ENCODE results near the gene UBXN11. TPM values are rescaled to one million over a fixed set of nuclear protein-coding genes. Genes with fewer than 3 reads are reported as not detected.

The UBXN11 gene
- polyA plus RNA-seq, 4 donors = 36.2 to 48.0 (median 38.8) TPM

Other genes starting within 250 kb of the UBXN11 start
- under 1 TPM; 0.51 to 0.86 (median 0.77) TPM for gene TRIM63, start 239.0 kb downstream of the UBXN11 start, polyA plus RNA-seq (ENCODE audit: insufficient read length in 4 of 4)
- gene PDIK1L, start 194.8 kb downstream of the UBXN11 start, polyA plus RNA-seq (ENCODE audit: insufficient read length in 4 of 4) = 10 to 100 TPM; 17.9 to 23.1 (median 22.2) TPM
- 1 to 10 TPM; 1.2 to 1.7 (median 1.3) TPM for gene FAM110D, start 147.6 kb downstream of the UBXN11 start, polyA plus RNA-seq (ENCODE audit: insufficient read length in 4 of 4)
- under 1 TPM in 1 of 4 donors, not detected in 3; 0.17 TPM for gene C1orf232, start 137.7 kb downstream of the UBXN11 start, polyA plus RNA-seq (ENCODE audit: insufficient read length in 4 of 4)
- gene ZNF593, start 136.7 kb downstream of the UBXN11 start, polyA plus RNA-seq (ENCODE audit: insufficient read length in 4 of 4) = 10 to 100 TPM; 11.4 to 29.1 (median 14.6) TPM
- 1 to 10 TPM in 2 of 4 donors, under 1 TPM in 2; 0.61 to 1.3 (median 1.1) TPM for gene ZNF593OS, start 134.8 kb downstream of the UBXN11 start, polyA plus RNA-seq (ENCODE audit: insufficient read length in 4 of 4)
- 10 to 100 TPM; 10.7 to 16.2 (median 14.0) TPM for gene CNKSR1, start 129.1 kb downstream of the UBXN11 start, polyA plus RNA-seq (ENCODE audit: insufficient read length in 4 of 4)
- under 1 TPM in 1 of 4 donors, not detected in 3; 0.08 TPM for gene CATSPER4, start 116.0 kb downstream of the UBXN11 start, polyA plus RNA-seq (ENCODE audit: insufficient read length in 4 of 4)
- 10 to 100 TPM; 13.4 to 17.1 (median 15.9) TPM for gene CEP85, start 72.4 kb downstream of the UBXN11 start, polyA plus RNA-seq (ENCODE audit: insufficient read length in 4 of 4)
- gene SH3BGRL3, start 26.6 kb downstream of the UBXN11 start, polyA plus RNA-seq (ENCODE audit: insufficient read length in 4 of 4) = 100 to 1,000 TPM in 3 of 4 donors, 10 to 100 TPM in 1; 99.2 to 120 (median 108) TPM
- 1 to 10 TPM; 1.7 to 8.7 (median 4.8) TPM for gene CD52, start 11.3 kb upstream of the UBXN11 start, polyA plus RNA-seq (ENCODE audit: insufficient read length in 4 of 4)
- 1 to 10 TPM in 1 of 4 donors, under 1 TPM in 3; 0.31 to 1.6 (median 0.83) TPM for gene CRYBG2, start 47.5 kb upstream of the UBXN11 start, polyA plus RNA-seq (ENCODE audit: insufficient read length in 4 of 4)
- under 1 TPM in 1 of 4 donors, not detected in 3; 0.06 TPM for gene ZNF683, start 66.1 kb upstream of the UBXN11 start, polyA plus RNA-seq (ENCODE audit: insufficient read length in 4 of 4)
- gene LIN28A, start 104.2 kb upstream of the UBXN11 start, polyA plus RNA-seq (ENCODE audit: insufficient read length in 4 of 4) = under 1 TPM; 0.04 to 0.09 (median 0.06) TPM
- 10 to 100 TPM; 30.5 to 34.3 (median 33.2) TPM for gene DHDDS, start 125.7 kb upstream of the UBXN11 start, polyA plus RNA-seq (ENCODE audit: insufficient read length in 4 of 4)
- gene HMGN2, start 165.8 kb upstream of the UBXN11 start, polyA plus RNA-seq (ENCODE audit: insufficient read length in 4 of 4) = 1,000 to 10,000 TPM; 1,113 to 1,261 (median 1,185) TPM
- gene RPS6KA1, start 223.1 kb upstream of the UBXN11 start, polyA plus RNA-seq (ENCODE audit: insufficient read length in 4 of 4) = 10 to 100 TPM; 20.2 to 24.2 (median 21.1) TPM

Data from right renal pelvis (tissue), 4 donors.